ENCODE measurements around the gene TNS3. TPM values are rescaled to one million over a fixed set of nuclear protein-coding genes. Genes with fewer than 3 reads are reported as not detected.

The TNS3 gene
- total and polyA plus RNA-seq, 3 experiments from 2014 or later, result 1.4 to 1.5 TPM; not detected in 1

DNA sequence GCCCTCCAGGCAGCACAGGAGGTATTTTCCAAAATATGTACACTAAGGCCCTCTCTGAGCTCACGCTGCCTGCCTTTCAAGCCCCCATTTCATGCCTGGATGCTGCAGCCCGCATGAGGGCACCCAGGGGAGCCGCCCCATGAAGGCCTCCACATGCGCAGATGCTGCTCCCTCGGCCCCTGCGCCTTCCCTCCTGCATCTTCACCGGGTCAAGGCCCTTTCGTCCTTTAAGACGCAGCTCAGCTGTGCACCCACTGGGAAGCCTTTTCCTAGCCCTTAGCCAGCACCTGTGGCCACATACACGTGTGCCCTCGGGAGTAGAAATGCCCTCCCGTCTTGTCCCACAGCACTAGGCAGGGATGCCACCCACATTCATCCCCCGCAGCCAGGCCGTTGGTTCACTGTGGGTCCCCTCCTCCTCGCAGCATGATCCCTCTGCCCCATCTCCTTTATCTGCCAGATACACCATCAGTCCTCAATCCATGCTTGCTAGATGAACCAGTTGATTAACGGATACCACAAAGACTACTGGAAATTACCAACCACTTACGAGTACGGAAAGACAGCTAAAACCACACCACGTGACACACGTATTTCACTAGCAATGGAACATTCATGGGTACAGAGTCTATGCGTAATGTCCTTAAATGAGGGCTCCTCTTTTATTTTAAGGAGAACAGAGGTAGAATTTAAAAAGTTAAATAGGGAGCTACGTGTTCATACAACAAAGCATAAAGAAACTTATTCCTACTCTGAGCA, 278.0 kb downstream of the TNS3 start:
- H3K27ac ChIP-seq (ENCODE audit: low read depth, low read length), result no peak overlapping the region
- H3K4me1 Mint-ChIP-seq, result no peaks in the 10 kb centered on the region
- no peak overlapping the region for H3K4me3 ChIP-seq (ENCODE audit: low read length)
- H3K27me3 ChIP-seq (ENCODE audit: insufficient read depth, low read length, poor library complexity, severe bottlenecking), result no peaks in the 10 kb centered on the region
- CTCF ChIA-PET, result no interaction called here
- H3K4me1 ChIP-seq (ENCODE audit: insufficient read depth, low read length), result no peaks in the 10 kb centered on the region
- H3K9me3 ChIP-seq (ENCODE audit: low read length), result no peaks in the 10 kb centered on the region
- DNase-seq, result no peak
- peaks cover 0 to 2% (median 0%) of the 10 kb centered on the region in 3 donors for H3K36me3 Mint-ChIP-seq
- H3K27me3 Mint-ChIP-seq, result no peaks in the 10 kb centered on the region
- H3K27ac Mint-ChIP-seq, result no peak overlapping the region
- H3K36me3 ChIP-seq (ENCODE audit: insufficient read depth, low read length), result no peaks in the 10 kb centered on the region
- H3K4me3 Mint-ChIP-seq, result no peak overlapping the region
- H3K9me3 Mint-ChIP-seq, result peaks cover 0 to 7% (median 4%) of the 10 kb centered on the region in 5 donors
- POLR2A ChIA-PET, result no interaction called here

DNA sequence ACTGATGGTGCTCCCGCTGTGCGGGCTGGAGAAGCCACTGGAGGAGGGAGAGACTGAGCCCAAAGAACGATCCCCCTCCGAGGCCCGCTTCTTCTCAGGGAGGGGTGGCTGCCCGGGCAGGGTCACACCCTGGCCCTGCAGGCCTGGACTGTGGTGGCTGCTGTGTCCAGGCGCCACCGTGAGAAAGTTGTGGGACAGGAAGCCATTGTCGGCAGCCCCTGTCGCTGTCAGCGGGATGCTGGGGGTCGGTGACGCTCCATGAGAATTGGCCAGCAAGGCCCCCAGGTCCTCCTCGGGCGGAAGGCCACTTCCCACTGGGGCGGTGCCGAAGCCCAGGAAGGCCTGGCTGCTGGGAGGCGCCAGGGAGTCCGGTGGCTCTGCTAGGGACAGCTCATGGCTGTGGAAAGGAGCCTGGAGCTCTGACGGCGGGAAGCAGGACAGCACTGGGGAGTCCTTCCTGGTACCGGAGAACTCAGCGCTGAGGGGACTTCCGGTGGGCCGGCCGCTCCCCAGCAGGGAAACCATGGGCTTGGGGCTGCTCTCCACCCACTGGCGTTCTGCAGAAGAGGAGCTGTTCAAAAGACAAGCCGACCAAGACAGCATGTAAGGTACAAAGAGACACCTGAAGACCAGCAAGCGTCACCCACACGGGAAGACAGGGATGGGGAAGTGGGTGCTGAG, 278.8 kb downstream of the TNS3 start:
- Mint-ChIP-seq H3K36me3 (no peaks in the 10 kb centered on the region), H3K27me3 (no peaks in the 10 kb centered on the region), H3K4me1 (no peaks in the 10 kb centered on the region), H3K27ac (no peak overlapping the region), H3K4me3 (no peak overlapping the region), H3K9me3 (peaks cover 0 to 6% (median 2%) of the 10 kb centered on the region in 5 donors)
- DNase-seq, result no peak
- no peaks in the 10 kb centered on the region for H3K27me3 ChIP-seq (ENCODE audit: insufficient read depth, low read length, poor library complexity, severe bottlenecking)
- no peak overlapping the region for H3K27ac ChIP-seq (ENCODE audit: low read depth, low read length)
- no peaks in the 10 kb centered on the region for H3K4me1 ChIP-seq (ENCODE audit: insufficient read depth, low read length)
- ChIA-PET POLR2A (no interaction called here), CTCF (no interaction called here)
- H3K4me3 ChIP-seq (ENCODE audit: low read length), result no peak overlapping the region
- H3K36me3 ChIP-seq (ENCODE audit: insufficient read depth, low read length), result no peaks in the 10 kb centered on the region
- no peaks in the 10 kb centered on the region for H3K9me3 ChIP-seq (ENCODE audit: low read length)

DNA sequence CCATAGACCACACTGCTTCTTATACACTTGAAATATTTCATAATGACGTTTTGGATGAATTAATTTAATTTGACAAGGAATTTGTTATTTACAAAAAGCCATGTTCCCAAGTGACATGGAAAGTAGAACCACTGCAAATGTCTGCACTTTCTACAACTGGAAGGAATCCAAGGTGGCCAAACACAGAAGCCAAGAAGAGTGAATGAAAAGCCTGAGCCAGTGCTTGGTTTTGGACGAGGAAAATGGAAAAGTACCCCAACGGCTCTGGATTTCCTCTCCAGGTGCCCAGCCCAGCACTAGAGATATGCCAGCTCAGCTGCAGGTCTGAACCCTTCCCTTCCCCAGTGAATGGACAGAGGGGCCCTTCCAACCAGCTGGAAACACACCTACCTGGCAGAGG, 279.4 kb downstream of the TNS3 start:
- no peak overlapping the region for H3K27ac Mint-ChIP-seq
- H3K9me3 Mint-ChIP-seq, result peaks cover 0 to 6% (median 2%) of the 10 kb centered on the region in 5 donors
- no peaks in the 10 kb centered on the region for H3K9me3 ChIP-seq (ENCODE audit: low read length)
- no peaks in the 10 kb centered on the region for H3K4me1 ChIP-seq (ENCODE audit: insufficient read depth, low read length)
- H3K27ac ChIP-seq (ENCODE audit: low read depth, low read length), result no peak overlapping the region
- H3K4me3 ChIP-seq (ENCODE audit: low read length), result no peak overlapping the region
- H3K27me3 ChIP-seq (ENCODE audit: insufficient read depth, low read length, poor library complexity, severe bottlenecking), result no peaks in the 10 kb centered on the region
- no peaks in the 10 kb centered on the region for H3K36me3 Mint-ChIP-seq
- H3K4me3 Mint-ChIP-seq, result no peak overlapping the region
- POLR2A ChIA-PET, result no interaction called here
- CTCF ChIA-PET, result no interaction called here
- no peaks in the 10 kb centered on the region for H3K4me1 Mint-ChIP-seq
- no peaks in the 10 kb centered on the region for H3K27me3 Mint-ChIP-seq
- no peaks in the 10 kb centered on the region for H3K36me3 ChIP-seq (ENCODE audit: insufficient read depth, low read length)
- DNase-seq, result no peak

DNA sequence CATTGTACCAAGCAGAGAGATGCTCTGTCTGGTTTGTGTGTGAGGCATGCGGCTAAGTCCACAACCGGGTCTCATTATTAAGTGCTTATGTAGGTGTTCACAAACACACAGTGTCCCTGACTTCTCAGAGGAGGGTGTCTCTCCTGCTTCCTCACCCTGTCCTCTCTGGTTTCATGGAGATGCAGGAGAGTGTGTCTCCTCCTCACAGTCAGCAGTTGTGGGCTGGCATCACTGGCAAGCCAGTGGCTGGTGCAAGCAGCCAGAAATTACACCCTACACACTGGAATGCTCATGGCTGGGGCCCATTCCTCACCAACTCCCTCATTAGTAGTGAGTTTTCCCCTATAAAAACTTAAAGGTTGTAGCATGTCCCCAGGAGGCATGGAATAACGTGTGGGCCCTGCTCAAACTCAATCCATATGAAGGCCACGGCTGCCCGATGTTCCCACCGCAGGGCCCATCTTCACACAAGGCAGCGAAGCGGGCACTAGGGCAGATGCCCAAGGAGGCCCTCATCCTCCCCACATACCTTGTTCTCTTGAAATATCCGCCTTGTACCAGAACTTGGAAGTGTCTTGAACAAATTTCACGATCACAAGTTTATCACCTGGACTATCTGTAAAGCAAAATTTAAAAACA, 280.1 kb downstream of the TNS3 start:
- no peaks in the 10 kb centered on the region for H3K27me3 ChIP-seq (ENCODE audit: insufficient read depth, low read length, poor library complexity, severe bottlenecking)
- Mint-ChIP-seq H3K4me3 (no peak overlapping the region), H3K36me3 (no peaks in the 10 kb centered on the region), H3K9me3 (peaks cover 0 to 10% (median 2%) of the 10 kb centered on the region in 5 donors), H3K27ac (no peak overlapping the region), H3K27me3 (no peaks in the 10 kb centered on the region), H3K4me1 (no peaks in the 10 kb centered on the region)
- ChIA-PET CTCF (no interaction called here), POLR2A (no interaction called here)
- H3K36me3 ChIP-seq (ENCODE audit: insufficient read depth, low read length), result no peaks in the 10 kb centered on the region
- no peaks in the 10 kb centered on the region for H3K9me3 ChIP-seq (ENCODE audit: low read length)
- no peak overlapping the region for H3K27ac ChIP-seq (ENCODE audit: low read depth, low read length)
- no peak overlapping the region for H3K4me3 ChIP-seq (ENCODE audit: low read length)
- DNase-seq, result no peak
- no peaks in the 10 kb centered on the region for H3K4me1 ChIP-seq (ENCODE audit: insufficient read depth, low read length)

DNA sequence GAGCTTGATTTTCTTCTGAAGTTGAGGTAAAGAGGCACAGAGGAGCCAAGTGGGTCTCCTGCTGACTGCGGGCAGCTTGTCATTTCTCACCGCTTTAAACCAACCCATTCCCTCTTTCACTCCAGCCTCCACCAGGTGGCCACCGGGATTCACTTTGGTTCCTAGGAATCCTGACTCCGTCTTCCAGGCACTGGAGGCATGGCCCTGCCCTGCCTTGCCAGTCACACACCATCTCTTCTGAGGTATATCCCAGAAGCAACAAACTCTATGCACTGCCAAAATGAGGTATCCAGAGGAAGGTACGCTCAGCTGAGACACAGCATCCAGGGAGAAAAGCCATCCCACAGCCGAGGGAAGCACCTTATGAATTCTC, 280.8 kb downstream of the TNS3 start:
- DNase-seq, result no peak
- no peaks in the 10 kb centered on the region for H3K27me3 Mint-ChIP-seq
- H3K27me3 ChIP-seq (ENCODE audit: insufficient read depth, low read length, poor library complexity, severe bottlenecking), result no peaks in the 10 kb centered on the region
- no peaks in the 10 kb centered on the region for H3K36me3 Mint-ChIP-seq
- H3K27ac Mint-ChIP-seq, result no peak overlapping the region
- H3K4me3 Mint-ChIP-seq, result no peak overlapping the region
- no peaks in the 10 kb centered on the region for H3K4me1 ChIP-seq (ENCODE audit: insufficient read depth, low read length)
- H3K36me3 ChIP-seq (ENCODE audit: insufficient read depth, low read length), result no peaks in the 10 kb centered on the region
- POLR2A ChIA-PET, result no interaction called here
- H3K27ac ChIP-seq (ENCODE audit: low read depth, low read length), result no peak overlapping the region
- no peak overlapping the region for H3K4me3 ChIP-seq (ENCODE audit: low read length)
- H3K9me3 Mint-ChIP-seq, result peaks cover 0 to 10% (median 2%) of the 10 kb centered on the region in 5 donors
- no peaks in the 10 kb centered on the region for H3K4me1 Mint-ChIP-seq
- CTCF ChIA-PET, result no interaction called here
- no peaks in the 10 kb centered on the region for H3K9me3 ChIP-seq (ENCODE audit: low read length)

DNA sequence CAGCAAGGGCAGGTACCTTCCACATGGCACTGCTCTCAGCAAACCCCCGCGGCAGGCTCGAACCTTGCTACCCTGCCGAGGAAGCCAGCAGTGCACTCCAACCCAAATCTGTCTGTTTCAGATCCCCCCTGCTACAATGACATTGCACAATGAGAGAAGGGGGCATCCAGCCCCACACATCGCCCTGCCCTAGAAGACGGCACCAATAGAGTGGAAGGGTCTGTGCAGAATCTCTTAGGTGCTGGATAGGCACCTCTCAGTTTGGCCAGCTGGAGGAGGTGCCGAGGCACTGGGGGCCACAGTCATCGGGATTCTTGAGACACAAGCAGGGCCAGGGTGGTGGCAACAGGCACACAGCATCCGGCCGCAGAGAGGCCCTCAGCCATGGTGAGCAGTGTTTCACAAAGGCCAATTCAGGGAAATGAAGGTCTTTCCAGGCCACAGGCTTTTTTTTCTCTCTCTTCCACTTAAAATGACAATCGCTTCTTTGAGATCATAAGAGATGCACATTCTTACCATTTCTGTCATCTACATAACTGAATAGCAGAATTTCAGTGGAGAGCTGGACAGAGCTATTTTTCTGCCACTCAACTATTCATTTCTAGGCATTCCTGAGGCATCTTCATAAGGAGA, 281.3 kb downstream of the TNS3 start:
- H3K4me3 ChIP-seq (ENCODE audit: low read length), result no peak overlapping the region
- ChIA-PET POLR2A (no interaction called here), CTCF (no interaction called here)
- no peak for DNase-seq
- H3K4me3 Mint-ChIP-seq, result no peak overlapping the region
- H3K4me1 Mint-ChIP-seq, result no peaks in the 10 kb centered on the region
- no peaks in the 10 kb centered on the region for H3K4me1 ChIP-seq (ENCODE audit: insufficient read depth, low read length)
- no peak overlapping the region for H3K27ac ChIP-seq (ENCODE audit: low read depth, low read length)
- H3K27ac Mint-ChIP-seq, result no peak overlapping the region
- H3K9me3 ChIP-seq (ENCODE audit: low read length), result no peaks in the 10 kb centered on the region
- H3K9me3 Mint-ChIP-seq, result peaks cover 0 to 10% (median 2%) of the 10 kb centered on the region in 5 donors
- H3K36me3 Mint-ChIP-seq, result no peaks in the 10 kb centered on the region
- H3K27me3 Mint-ChIP-seq, result no peaks in the 10 kb centered on the region
- no peaks in the 10 kb centered on the region for H3K36me3 ChIP-seq (ENCODE audit: insufficient read depth, low read length)
- H3K27me3 ChIP-seq (ENCODE audit: insufficient read depth, low read length, poor library complexity, severe bottlenecking), result no peaks in the 10 kb centered on the region

DNA sequence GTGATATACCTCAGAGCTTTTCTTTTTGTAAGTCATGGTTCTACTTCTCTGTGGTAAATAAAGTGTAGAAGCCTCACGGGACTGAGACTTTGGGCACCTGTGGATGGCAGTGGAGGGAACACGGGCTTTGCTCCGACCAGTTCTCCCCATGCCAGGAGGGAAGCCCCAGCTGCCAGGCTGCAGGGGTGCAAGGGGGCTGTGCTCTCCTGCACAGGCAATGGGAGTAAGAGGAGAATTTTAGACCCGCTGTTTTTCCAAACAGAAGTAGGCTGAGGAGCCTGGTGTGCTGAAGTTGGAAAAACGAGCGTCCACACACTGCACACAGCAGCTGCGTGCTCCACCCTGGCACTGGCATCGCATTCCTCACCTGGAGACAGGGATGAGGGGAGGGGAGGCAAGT, 282.4 kb downstream of the TNS3 start:
- H3K9me3 ChIP-seq (ENCODE audit: low read length), result no peaks in the 10 kb centered on the region
- no peaks in the 10 kb centered on the region for H3K4me1 ChIP-seq (ENCODE audit: insufficient read depth, low read length)
- Mint-ChIP-seq H3K9me3 (peaks cover 0 to 4% (median 0%) of the 10 kb centered on the region in 5 donors), H3K36me3 (no peaks in the 10 kb centered on the region), H3K4me3 (no peak overlapping the region), H3K4me1 (no peaks in the 10 kb centered on the region), H3K27ac (no peak overlapping the region), H3K27me3 (no peaks in the 10 kb centered on the region)
- DNase-seq, result no peak
- H3K4me3 ChIP-seq (ENCODE audit: low read length), result no peak overlapping the region
- POLR2A ChIA-PET, result no interaction called here
- no peaks in the 10 kb centered on the region for H3K27me3 ChIP-seq (ENCODE audit: insufficient read depth, low read length, poor library complexity, severe bottlenecking)
- H3K27ac ChIP-seq (ENCODE audit: low read depth, low read length), result no peak overlapping the region
- H3K36me3 ChIP-seq (ENCODE audit: insufficient read depth, low read length), result no peaks in the 10 kb centered on the region
- CTCF ChIA-PET, result no interaction called here

DNA sequence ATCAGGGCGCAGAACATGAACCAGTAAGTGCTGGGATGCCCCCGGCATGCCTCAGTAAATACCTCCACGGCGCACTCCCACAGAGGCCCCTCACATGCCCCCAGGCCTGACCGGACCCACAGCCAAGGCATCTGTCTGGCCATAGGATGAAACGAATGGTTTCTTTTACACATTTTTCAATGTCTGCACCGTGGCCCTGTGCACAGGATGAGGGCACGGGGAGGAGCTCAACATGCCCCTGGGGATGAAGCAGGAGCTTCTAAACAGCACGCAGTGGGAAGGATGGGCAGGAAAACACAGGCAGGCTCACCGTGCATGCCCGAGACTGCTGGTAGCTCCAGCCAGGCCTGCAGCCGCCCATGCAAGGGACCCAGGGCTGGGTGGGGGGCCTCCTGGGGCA, 283.3 kb downstream of the TNS3 start:
- H3K4me3 ChIP-seq (ENCODE audit: low read length), result no peak overlapping the region
- CTCF ChIA-PET, result no interaction called here
- H3K4me3 Mint-ChIP-seq, result no peak overlapping the region
- no peak for DNase-seq
- no peaks in the 10 kb centered on the region for H3K36me3 ChIP-seq (ENCODE audit: insufficient read depth, low read length)
- no peaks in the 10 kb centered on the region for H3K36me3 Mint-ChIP-seq
- H3K27me3 Mint-ChIP-seq, result no peaks in the 10 kb centered on the region
- POLR2A ChIA-PET, result no interaction called here
- H3K27me3 ChIP-seq (ENCODE audit: insufficient read depth, low read length, poor library complexity, severe bottlenecking), result no peaks in the 10 kb centered on the region
- H3K4me1 ChIP-seq (ENCODE audit: insufficient read depth, low read length), result no peaks in the 10 kb centered on the region
- H3K27ac Mint-ChIP-seq, result no peak overlapping the region
- H3K9me3 ChIP-seq (ENCODE audit: low read length), result no peaks in the 10 kb centered on the region
- no peak overlapping the region for H3K27ac ChIP-seq (ENCODE audit: low read depth, low read length)
- no peaks in the 10 kb centered on the region for H3K4me1 Mint-ChIP-seq
- peaks cover 0 to 4% (median 0%) of the 10 kb centered on the region in 5 donors for H3K9me3 Mint-ChIP-seq

Data from CD8-positive, alpha-beta memory T cell (primary cell).